ENCODE measurements around the gene RMI2.

DNA sequence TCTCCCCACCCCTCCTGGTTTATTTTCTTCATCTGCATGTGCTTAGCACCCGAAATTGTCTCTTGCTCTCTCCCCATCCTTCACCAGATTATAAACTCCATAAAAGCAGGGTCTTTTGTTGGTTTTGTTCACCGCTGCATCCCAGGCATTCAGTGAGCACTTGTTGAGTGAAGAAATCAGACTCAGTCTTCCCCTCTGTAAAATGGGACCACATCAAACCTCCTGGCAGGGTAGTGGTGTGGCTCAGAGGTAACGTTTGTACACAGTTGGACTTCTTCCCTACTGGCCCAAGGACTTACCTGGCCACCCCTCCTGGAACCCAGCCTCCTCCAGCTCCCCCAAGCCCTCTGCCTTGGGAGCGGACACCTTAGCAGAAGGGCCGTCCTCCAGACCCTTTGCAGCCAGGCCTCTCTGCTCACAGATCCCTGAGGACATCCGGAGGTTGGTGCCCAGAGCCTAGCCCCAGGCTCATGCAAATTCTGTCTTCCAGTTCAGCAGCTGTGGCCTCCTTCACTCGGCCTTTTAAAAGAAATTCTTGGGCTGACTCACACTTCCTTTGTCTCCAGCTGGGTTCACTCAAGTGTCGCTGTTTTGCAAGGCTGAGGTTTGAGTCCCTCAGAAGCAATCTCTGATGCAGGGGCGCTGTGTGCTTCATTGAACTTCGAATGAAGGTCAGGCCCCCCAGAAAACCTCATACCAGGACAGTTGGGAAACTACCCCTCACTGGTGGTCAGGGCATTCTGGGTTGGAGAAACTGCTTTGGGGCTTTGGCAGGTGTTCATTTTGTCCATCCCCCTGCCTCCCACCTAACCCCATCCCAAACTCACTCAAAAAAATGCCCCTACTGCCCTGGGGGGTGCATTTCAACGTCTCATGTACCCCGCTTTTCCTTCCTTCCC lies 16.8 kb upstream of the RMI2 start:
- TF ChIP-seq, protein P1, sequence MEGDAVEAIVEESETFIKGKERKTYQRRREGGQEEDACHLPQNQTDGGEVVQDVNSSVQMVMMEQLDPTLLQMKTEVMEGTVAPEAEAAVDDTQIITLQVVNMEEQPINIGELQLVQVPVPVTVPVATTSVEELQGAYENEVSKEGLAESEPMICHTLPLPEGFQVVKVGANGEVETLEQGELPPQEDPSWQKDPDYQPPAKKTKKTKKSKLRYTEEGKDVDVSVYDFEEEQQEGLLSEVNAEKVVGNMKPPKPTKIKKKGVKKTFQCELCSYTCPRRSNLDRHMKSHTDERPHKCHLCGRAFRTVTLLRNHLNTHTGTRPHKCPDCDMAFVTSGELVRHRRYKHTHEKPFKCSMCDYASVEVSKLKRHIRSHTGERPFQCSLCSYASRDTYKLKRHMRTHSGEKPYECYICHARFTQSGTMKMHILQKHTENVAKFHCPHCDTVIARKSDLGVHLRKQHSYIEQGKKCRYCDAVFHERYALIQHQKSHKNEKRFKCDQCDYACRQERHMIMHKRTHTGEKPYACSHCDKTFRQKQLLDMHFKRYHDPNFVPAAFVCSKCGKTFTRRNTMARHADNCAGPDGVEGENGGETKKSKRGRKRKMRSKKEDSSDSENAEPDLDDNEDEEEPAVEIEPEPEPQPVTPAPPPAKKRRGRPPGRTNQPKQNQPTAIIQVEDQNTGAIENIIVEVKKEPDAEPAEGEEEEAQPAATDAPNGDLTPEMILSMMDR (IDR thresholded peaks at IDR 0.05) = no peak
- no peak for TF ChIP-seq POLR2A (IDR thresholded peaks at IDR 0.05)
